ENCODE results near the gene KIF26B.

GRCh38 chr1:245614476-245614875, 459.7 kb downstream of the KIF26B start:
- TF ChIP-seq CTCF (conservative IDR thresholded peaks at IDR 0.05; ENCODE audit: low read depth, low read length) = no peak
- TF ChIP-seq POLR2A (IDR thresholded peaks at IDR 0.05; ENCODE audit: low read depth, low read length) = no peak
- TF ChIP-seq CEBPB (IDR thresholded peaks at IDR 0.05; ENCODE audit: low read depth, low read length) = no peak

Data from IMR-90 (cell line).